ENCODE results near the gene PRUNE2.
"Not testable (repeated sequence)": the region's sequence is repeated elsewhere in the genome, so short reads cannot be mapped to it uniquely, and the experiment has no call there.

Gene PRUNE2

GRCh38 chr9:76868897-76869296 lies 37.0 kb downstream of the PRUNE2 start:
- no peak for DNase-seq (ENCODE audit: low spot score)

DNA sequence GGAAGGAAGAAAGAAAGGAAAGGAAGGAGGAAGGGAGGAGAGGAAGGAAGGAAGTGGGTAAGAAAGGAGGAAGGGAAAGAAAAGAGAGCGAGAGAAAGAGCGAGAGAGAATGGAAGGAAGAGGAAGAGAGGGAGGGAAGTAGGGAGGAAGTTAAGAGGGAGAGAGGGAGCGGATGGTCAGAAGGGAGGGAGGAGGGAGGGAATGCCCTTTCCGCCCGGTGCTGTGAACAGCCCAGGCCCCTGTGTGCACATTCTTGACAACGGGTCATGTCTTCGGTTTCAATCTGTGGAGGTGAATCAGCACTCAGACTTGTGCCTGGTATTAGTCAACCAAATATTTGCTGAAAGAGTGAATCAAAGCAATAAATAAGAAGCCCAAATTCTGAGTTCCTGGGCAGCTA lies 39.2 kb downstream of the PRUNE2 start:
- no peak for DNase-seq (ENCODE audit: low spot score)

- no peak for DNase-seq (ENCODE audit: low spot score)
Measured at GRCh38 chr9:76863832-76864231, 42.1 kb downstream of the PRUNE2 start.

- no peak for DNase-seq (ENCODE audit: low spot score)
Measured at GRCh38 chr9:76859860-76860259, 46.1 kb downstream of the PRUNE2 start.

GRCh38 chr9:76858248-76858647 lies 47.7 kb downstream of the PRUNE2 start:
- not testable (repeated sequence) for DNase-seq (ENCODE audit: low spot score)

GRCh38 chr9:76856016-76856415 lies 49.9 kb downstream of the PRUNE2 start:
- no peak for DNase-seq (ENCODE audit: low spot score)

DNA sequence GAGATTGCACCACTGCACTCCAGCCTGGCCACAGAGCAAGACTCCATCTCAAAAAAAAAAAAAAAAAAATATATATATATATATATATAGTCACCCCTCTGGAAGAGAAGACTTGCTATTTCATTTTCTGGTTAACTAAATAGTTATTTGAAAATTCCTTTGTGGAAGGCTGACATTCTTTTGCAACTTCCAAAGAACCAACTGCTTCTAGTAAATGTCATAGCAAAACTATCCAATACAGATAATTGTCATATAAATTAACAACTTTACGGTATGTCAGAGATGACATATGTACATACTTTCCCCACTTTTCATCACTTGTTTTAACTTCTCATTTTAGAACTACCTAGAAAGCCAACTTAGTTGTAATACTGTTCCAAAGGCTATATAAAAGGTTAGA lies 50.9 kb downstream of the PRUNE2 start:
- no peak for DNase-seq (ENCODE audit: low spot score)

DNA sequence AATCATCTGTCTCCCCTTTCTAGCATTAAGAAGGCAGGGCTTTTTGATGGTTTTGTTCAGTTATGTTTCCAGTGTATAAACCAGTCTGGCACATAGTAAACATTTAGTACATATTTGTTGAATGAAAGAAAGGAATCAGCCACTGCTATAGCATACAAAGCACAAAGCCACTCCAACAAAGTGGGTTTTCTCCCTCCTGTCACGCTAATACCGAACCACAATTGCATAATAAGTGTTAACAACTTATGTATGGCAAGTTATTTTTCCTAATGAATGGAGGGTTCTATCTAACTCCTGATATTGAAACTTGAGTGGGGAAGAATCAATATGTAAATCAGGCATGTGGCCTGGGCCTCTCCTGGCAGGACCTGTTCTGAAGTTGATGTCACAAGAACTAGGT lies 53.9 kb downstream of the PRUNE2 start:
- DNase-seq (ENCODE audit: low spot score): no peak

- no peak for DNase-seq (ENCODE audit: low spot score)
Measured at GRCh38 chr9:76846297-76846696, 59.6 kb downstream of the PRUNE2 start.

DNA sequence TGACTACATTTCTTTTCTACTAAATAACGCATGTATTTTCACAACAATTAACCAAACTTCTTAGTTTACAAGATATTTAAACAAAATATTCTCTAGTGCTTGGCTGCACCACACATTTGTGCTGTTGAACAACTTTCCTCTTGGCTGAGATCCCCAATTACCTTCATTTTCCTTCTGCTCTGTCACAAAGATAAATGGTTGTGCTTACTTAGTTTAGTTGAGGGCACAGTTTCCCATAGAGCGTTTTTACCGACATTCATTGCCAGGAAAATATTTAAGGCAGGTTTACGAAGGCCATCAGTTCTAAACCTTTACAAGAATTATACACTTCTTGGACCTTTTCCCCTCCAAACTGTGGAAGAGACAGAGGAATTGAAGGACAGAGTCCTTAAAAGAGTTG lies 60.7 kb downstream of the PRUNE2 start:
- no peak for DNase-seq (ENCODE audit: low spot score)

DNA sequence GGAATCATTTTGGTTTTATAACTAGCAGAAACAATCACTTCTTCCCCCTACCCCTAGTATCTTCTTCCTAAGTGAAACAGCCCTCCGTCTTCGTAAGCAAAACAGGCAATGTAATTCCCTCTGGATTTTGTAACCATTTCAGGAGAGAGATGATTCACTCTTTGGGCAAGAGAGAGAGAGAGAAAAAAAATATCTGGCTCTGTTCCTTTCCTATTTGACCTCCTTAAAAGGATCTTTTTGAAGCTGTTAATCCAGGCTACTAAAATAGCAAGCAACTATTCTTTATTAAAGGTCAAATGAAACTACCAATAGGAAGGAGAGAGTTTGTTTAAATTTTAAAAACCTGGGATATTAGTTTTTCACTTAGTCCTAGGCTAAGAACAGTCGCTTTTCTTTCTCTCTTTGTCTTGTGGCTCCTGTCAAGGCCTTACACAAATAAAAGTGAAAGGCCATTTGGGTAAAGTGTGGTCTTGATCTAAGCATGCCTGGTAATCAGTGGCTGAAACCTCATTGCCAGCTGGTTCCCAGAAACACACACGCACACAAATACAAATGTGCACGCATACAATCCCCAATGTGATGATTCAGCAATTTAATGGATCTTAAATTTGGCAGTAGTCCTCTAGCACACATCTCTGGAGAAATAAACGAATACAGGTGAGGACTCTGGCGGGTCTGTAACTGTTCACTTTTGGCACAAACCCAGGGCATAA lies 70.2 kb downstream of the PRUNE2 start:
- no peak for DNase-seq (ENCODE audit: low spot score)

GRCh38 chr9:76828447-76828846 lies 77.5 kb downstream of the PRUNE2 start:
- DNase-seq (ENCODE audit: low spot score): no peak

DNA sequence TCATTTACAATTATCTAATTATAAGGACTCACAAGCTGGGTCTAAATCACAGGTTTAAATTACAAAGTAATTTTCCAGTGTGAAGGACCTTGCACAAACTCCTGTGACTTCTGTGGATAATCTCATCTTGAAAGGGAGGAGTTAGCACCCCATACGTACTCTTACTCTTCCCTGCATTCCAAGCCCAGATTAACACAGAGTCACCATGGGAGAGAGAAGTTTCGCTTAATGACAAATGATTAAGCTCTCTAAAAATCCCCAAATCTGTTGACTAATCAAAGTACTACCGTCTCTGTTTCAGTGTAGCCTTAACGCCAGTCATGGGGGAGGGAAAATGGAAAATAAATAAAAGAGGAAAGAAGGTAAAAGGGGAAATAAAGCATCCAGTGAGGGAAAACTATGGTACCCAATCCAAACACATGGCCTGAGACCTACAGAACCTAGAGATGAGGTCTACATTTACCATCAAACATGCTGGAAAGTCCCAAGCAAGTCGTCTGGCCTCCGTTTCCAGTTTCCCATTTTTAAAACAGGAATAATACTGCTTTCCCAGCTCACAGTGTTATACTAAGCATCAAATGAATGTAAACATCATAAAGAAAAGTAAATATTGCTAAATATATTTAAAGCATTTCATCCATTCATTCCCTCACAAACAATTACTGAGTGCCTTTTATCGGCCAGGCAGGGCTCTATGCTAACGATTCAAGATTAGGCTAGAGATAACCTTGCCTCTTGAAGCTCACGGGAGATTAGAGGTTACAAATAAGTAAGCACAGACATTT lies 78.4 kb downstream of the PRUNE2 start:
- no peak for DNase-seq (ENCODE audit: low spot score)

DNA sequence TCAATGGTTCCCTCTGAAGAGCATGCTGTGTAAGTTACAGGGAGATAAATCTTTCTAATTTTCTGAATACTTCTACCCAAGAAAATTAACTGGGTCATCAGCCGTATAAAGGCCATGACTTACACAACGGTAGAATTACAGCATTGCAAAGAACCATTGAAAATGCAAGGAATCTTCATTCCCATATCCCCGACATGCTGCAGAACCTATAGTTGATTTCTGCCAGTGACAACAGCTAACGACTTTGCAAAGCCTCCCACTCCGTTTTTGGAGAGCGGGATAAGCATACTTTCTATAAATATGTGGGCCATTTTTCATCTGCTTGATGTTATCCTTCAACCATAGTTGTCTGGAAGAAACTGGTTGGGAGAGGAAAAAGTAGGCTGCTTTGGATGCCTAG lies 85.5 kb downstream of the PRUNE2 start:
- no peak for DNase-seq (ENCODE audit: low spot score)

DNA sequence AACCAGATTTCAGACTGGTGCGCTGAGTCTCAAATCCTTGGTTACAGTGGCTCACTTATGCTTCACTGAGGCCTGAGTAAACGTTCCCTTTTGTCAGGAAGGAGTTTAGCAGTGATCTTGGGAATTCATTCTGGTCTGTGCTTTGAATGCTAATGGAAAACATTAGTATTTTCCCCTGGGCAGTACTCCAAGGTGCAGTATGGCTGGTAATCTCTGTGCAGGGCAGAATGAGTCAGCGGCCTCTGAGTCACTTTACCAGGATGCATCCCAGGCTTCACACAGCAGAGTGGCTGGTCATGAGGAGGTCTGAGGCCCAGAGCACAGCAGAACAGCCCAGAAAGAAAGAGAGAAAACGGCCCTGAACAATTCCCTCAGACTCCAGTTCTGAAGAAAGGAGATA lies 87.6 kb downstream of the PRUNE2 start:
- peak; percentile 74 for DNase-seq (ENCODE audit: low spot score)

DNA sequence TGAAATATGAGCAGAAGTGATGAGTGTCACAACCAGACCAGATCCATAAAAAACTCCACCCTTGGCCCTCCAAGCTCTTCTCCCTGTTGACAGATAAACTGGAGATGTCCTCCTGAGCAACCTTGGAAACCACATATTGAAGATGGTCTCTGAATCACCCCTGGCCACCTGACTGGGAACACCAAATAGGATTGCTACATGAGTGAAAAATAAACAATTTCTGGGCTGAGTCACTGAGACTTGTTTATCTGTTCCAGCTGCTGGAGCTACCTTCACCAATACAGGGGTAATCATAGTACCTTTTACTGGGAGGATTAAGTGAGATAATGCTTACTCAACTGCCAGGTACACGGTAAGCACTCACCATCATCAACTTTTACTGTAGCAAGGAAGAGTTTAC lies 88.4 kb downstream of the PRUNE2 start:
- DNase-seq (ENCODE audit: low spot score): no peak

GRCh38 chr9:76812591-76812990 lies 93.3 kb downstream of the PRUNE2 start:
- DNase-seq (ENCODE audit: low spot score): no peak

DNA sequence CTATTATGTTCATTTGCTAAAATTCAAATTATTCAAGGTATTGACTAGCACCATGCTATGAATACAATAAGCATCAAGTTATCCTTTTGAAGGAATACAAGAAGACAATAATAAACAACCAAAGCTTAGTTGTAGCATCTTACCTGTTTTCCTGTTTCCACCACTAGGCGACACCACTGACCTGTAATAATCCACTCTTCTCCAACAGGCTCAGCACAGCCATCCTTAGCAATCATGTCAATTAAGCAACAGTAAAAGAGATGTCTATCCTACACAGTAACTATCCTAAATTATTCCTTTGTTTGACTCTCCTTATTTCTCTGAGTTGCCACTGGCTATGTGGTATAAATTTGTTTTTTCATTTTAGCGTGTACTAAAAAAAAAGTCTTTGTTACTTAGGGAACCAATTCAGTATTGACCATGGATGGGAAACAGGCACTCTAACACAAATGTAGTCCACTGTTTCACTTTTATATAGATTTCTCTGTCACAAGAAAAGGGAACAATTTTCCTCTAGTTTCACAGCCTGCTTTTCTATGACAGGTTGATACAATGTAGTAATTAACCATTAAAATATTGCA lies 95.4 kb downstream of the PRUNE2 start:
- DNase-seq (ENCODE audit: low spot score): peak; percentile 85

DNA sequence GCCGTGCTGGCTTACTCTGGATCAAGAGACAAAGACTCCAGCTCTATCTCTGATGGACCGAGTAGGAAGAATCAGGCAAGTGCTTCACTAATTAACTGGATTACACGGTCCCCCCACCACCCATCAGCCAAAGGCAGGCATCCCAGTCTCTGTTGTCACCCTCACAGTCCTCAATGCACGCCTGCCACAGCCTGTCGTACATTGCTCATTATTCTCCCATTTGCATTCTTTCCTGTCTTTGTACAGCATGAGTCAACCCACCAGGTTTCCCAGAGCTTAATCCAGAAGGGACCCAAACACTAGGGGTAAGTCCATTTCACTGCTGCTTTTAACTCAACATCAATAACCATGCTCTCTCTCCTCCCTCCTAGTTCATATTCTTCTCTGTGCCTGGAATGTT lies 97.3 kb downstream of the PRUNE2 start:
- DNase-seq (ENCODE audit: low spot score): peak; percentile 8

DNA sequence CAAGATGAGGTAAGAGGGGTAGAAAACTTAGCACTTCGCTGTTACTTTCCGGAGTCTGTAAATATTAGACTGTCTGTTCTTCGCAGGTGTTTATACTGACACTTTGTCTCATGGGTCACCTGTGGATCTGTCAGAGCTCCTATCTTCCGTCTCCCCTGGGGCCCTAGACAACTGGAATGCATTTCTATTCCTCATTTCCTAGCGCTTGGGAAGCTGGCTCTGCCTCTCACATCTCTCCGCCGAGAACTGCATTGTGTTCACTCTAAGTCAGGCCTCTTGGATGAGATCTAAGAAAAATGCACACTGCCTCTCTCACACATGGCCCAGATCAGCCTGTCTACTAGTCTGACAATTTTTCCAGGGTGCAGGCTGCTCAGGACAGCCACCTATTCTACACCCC lies 102.2 kb downstream of the PRUNE2 start:
- DNase-seq (ENCODE audit: low spot score): no peak

DNA sequence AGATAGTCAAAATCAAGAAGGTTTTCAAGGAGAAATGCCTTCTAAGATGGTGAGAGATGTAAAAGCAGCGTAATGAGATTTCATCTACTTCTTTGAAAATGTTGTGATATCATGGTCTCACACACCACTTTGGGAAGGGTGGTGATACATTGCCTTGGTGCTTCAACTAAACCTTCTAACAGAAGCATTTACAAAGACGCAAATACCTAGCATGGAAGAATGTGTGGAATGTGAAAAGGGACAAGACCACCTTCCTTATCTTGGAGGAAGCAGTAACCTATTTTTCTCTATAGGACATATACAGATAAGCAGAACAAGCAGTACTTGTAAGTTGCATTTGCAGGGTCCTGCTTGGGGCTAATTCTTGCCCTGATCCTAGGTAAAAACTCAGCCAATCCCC lies 102.8 kb downstream of the PRUNE2 start:
- no peak for DNase-seq (ENCODE audit: low spot score)

- DNase-seq (ENCODE audit: low spot score): no peak
Measured at GRCh38 chr9:76800901-76801300, 105.0 kb downstream of the PRUNE2 start.

GRCh38 chr9:76799473-76799872 lies 106.4 kb downstream of the PRUNE2 start:
- no peak for DNase-seq (ENCODE audit: low spot score)
